ENCODE measurements around the gene ZNF580. TPM values are rescaled to one million over a fixed set of nuclear protein-coding genes. Genes with fewer than 3 reads are reported as not detected.

ZNF580 gene
- total RNA-seq, 2 experiments from 2014 or later: 31.3 to 32.0 TPM

GRCh38 chr19:55678121-55678671, 37.4 kb downstream of the ZNF580 start:
- POLR2A ChIA-PET: no interaction called here
- CTCF ChIA-PET: interaction anchor here (1.4 kb wide), 1 partner anchor 46 kb away, joined by 5 read pairs; no protein-coding TSS in a partner anchor

DNA sequence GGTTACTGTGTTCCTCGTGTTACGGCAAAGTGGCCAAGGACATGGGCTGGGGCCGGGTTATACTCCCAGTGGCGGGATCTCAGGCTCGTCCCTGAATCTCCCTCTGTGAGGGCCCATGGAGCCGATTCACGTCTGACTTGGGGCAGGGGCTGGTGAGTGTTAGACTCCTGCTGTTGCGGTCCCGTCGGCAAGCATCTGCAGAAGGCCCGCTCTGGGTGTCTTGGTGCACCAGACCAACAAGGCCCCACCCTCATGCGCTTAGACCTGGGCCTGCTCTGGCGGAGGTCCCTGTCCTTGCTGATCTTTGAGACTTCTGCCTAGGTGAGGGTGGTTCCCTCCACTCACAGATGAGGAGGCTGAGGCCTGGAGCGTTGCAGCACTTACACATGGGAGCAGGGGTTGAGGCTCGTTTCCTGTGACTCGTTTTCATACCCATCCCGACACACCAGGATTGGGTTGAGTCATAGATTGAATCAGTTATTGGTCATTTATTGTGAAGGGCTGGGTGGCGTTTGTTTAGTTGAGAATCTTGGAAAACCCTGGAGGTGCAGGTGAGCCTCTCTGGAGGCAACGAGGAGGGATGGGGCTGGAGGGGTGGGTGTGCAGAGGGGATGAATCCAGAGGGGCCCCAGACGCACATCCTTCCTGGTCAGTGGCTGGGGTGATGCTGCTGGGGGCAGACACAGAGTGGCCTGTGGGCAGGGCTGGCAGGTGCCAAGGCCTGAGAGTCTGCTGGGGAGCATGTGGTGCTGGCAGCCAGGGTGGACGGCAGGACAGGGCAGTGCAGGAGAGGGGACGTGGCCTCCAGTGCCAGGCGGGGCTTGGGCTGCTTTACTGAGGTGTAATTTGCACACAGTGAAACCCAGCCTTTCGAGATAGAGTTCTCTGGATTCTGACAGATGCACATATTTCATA, 38.8 kb downstream of the ZNF580 start:
- POLR2A ChIA-PET: no interaction called here

DNA sequence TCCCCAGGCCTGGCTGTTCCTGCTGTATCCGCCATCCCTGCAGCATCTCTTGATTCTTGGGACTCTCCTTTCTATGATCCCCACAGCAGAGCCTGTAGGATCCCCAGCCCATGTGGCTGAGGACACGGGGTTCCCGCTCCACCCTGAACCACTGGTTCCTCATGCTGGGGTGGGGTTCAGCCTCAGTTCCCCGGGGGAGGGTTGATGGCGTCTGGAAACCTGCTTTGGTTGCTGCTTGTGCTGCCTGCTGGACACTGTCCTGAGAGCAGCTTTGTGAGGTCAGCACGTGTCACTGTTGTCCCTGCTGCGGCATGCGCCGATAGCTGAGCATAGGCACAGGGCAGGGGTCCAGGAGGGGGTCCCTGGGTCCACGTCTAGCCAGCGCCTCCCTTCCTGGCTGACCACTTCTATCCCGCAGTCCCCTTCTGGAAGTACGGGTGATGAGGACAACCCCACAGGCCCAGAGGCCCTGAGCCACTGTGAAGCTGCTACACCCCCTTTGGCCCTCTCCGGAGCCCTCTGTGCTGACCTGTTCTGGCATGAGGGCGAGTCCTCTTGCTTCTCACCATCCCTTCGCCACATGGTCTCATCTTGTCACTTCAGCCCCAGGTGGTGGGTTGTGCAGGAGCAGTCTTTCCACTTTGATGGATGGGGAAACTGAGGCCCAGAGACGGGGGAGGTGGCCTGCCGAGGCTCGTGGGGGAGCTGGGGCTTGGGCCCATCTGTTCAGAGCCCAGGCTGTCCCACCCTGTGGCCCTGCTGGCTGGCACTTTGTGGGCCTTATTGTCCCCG, 39.7 kb downstream of the ZNF580 start:
- CTCF ChIA-PET: no interaction called here
- POLR2A ChIA-PET: interaction anchor here (0.8 kb wide), 1 partner anchor 23 kb away, joined by 3 read pairs; no protein-coding TSS in a partner anchor

More for the DNA sequence above, 38.8 kb downstream of the ZNF580 start:
- CTCF ChIA-PET: no interaction called here

- CTCF ChIA-PET: no interaction called here
- POLR2A ChIA-PET: interaction anchor here (0.8 kb wide), 1 partner anchor 22 kb away, joined by 3 read pairs; no protein-coding TSS in a partner anchor
Measured at GRCh38 chr19:55681131-55682092, 40.6 kb downstream of the ZNF580 start.

GRCh38 chr19:55683449-55684261, 42.9 kb downstream of the ZNF580 start:
- ChIA-PET CTCF (no interaction called here), POLR2A (no interaction called here)

DNA sequence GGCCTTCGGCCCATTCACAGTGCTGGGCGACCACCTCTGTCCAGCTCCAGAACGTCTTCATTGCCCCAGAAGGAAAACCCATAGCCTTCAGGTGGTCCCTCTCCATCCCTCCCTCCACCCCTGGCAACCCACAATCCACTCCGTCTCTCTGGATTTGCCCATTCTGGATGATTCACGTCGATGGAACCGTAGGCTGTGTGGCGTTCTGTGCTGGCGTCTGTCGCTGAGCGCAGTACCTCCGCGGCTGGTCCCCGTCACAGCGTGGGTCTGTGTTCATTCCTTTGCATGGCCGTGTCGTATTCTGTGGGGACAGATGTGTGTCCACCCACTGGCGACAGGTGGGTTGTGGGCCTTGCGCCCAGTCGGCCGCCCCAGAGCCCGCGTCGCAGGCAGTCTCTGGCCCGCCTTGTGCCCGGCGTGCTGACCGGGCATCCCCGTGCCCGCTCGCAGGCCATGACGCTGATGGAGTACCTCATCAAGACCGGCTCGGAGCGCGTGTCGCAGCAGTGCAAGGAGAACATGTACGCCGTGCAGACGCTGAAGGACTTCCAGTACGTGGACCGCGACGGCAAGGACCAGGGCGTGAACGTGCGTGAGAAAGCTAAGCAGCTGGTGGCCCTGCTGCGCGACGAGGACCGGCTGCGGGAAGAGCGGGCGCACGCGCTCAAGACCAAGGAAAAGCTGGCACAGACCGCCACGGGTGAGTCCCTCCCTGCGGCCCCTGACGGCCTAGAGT, 44.3 kb downstream of the ZNF580 start:
- ChIA-PET CTCF (interaction anchor here (0.8 kb wide), 1 partner anchor 13 kb away, joined by 3 read pairs; no protein-coding TSS in a partner anchor), POLR2A (no interaction called here)

- CTCF ChIA-PET: no interaction called here
- POLR2A ChIA-PET: no interaction called here
Measured at GRCh38 chr19:55685776-55686175, 45.0 kb downstream of the ZNF580 start.

- ChIA-PET CTCF (no interaction called here), POLR2A (no interaction called here)
Measured at GRCh38 chr19:55686311-55687050, 45.7 kb downstream of the ZNF580 start.

GRCh38 chr19:55687281-55688201, 46.7 kb downstream of the ZNF580 start:
- POLR2A ChIA-PET: no interaction called here

DNA sequence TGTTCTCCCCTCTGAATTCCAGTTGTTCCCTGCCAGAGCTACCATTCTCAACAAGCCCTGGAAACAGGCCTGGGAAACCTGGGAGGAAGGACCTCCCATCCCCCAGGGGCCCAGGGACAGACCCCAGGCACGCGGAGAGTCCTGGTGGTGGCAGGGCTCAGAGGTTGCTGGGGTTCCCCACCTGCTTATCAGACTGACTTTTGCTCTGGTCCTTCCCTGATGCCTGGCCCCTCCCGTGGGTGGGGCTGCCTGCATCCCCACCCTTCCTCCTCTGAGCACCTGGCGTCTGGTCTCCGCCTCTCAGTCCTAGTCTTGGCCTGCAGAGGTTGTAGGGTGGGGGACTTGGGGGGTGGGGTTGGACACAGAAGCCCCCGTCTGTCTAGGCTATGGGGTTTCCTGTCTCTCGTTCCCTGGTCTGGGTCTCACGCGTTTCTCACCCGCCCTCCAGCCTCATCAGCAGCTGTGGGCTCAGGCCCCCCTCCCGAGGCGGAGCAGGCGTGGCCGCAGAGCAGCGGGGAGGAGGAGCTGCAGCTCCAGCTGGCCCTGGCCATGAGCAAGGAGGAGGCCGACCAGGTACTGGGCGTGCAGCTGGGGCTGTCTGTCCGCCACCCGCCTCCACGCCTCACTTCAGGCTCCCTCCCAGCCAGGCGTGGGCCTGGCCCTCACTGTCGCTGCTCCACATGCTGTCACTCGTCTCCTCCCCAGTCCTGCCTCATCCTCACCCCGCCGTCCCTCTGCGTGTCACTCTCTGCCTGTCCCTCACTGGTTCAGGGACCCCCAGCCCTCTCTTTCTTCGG, 47.8 kb downstream of the ZNF580 start:
- CTCF ChIA-PET: no interaction called here
- POLR2A ChIA-PET: no interaction called here

More at GRCh38 chr19:55687281-55688201, 46.7 kb downstream of the ZNF580 start:
- CTCF ChIA-PET: no interaction called here

GRCh38 chr19:55689411-55690108, 48.8 kb downstream of the ZNF580 start:
- POLR2A ChIA-PET: no interaction called here
- CTCF ChIA-PET: no interaction called here

GRCh38 chr19:55690109-55690768, 49.4 kb downstream of the ZNF580 start:
- ChIA-PET CTCF (interaction anchor here (0.8 kb wide), 1 partner anchor 16 kb away, joined by 3 read pairs; no protein-coding TSS in a partner anchor), POLR2A (no interaction called here)

DNA sequence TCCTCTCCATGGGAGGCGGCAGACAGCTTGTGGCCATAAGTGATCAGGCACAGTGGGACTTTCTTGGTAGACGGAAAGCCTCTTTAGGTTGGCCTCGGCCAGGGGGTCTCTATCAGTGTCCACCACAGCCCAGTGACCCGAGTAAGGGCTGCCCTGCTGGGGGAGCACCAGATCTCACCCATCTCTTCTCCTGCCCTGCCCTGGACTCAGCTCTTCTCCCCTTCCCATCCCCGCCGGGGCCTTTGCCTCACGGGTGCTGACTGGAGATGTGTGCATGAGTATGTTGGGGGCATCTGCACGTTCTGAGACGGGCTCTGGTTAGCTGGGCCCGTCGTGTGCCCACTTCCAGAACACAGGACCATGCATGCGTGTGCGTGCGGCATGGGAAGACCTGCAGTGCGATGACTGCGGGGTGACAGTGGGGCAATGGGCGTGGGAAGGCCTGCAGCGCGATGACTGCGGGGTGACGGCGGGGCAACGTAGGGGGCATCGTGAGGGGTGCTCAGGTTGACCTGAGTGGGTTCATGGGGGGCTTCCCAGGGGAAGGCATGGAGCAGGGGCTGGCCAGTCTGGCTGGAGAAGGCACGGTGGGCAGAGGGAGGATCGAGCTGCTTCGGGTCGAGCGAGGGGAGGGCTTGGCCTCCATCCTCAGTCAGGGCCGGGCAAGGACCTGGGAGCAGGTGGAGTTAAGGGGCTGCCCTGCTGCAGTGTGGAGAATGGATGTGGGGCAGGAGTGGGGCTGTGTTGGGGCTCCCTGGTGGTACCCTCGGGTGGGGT, 50.2 kb downstream of the ZNF580 start:
- CTCF ChIA-PET: interaction anchor here (0.8 kb wide), 1 partner anchor 15 kb away, joined by 3 read pairs; no protein-coding TSS in a partner anchor
- POLR2A ChIA-PET: no interaction called here

Measured in activated CD8-positive, alpha-beta memory T cell treated with anti-CD3 and anti-CD28 coated beads for 36 hours (primary cell).